ENCODE measurements around the gene MARF1.

DNA sequence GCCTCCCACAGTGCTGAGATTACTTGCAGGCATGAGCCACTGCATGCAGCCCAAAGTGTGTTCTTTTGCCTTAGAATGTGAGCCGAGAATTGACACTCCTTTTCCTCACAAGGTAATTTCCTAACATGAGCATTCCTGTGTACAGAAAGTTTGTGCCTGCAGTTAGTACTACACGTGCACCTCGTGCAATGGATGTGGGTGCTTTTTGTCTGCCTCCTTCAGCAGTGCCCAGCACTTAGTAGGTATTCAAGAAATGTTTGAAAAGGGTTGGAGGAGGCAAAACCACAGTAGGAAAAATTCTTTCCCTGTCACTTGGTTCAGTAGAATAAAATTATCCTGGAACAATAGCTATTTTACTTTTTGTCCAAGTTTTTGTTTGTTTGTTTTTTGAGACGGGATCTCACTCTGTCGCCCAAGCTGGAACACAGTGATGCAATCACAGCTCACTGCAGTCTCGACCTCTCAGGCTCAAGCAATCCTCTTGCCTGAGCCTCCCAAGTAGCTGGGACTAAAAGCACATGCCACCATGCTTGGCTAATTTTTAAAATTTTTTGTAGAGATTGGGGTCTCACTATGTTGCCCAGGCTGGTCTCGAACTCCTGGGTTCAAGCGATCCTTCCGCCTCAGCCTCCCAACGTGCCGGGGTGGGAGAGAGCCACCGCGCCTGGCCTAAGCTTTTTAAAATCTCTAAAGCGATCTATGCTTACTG is 9.5 kb upstream of the MARF1 start:
- TF ChIP-seq, protein P1, sequence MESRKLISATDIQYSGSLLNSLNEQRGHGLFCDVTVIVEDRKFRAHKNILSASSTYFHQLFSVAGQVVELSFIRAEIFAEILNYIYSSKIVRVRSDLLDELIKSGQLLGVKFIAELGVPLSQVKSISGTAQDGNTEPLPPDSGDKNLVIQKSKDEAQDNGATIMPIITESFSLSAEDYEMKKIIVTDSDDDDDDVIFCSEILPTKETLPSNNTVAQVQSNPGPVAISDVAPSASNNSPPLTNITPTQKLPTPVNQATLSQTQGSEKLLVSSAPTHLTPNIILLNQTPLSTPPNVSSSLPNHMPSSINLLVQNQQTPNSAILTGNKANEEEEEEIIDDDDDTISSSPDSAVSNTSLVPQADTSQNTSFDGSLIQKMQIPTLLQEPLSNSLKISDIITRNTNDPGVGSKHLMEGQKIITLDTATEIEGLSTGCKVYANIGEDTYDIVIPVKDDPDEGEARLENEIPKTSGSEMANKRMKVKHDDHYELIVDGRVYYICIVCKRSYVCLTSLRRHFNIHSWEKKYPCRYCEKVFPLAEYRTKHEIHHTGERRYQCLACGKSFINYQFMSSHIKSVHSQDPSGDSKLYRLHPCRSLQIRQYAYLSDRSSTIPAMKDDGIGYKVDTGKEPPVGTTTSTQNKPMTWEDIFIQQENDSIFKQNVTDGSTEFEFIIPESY (IDR thresholded peaks at IDR 0.05) = no peak
- TF ChIP-seq, protein P2, sequence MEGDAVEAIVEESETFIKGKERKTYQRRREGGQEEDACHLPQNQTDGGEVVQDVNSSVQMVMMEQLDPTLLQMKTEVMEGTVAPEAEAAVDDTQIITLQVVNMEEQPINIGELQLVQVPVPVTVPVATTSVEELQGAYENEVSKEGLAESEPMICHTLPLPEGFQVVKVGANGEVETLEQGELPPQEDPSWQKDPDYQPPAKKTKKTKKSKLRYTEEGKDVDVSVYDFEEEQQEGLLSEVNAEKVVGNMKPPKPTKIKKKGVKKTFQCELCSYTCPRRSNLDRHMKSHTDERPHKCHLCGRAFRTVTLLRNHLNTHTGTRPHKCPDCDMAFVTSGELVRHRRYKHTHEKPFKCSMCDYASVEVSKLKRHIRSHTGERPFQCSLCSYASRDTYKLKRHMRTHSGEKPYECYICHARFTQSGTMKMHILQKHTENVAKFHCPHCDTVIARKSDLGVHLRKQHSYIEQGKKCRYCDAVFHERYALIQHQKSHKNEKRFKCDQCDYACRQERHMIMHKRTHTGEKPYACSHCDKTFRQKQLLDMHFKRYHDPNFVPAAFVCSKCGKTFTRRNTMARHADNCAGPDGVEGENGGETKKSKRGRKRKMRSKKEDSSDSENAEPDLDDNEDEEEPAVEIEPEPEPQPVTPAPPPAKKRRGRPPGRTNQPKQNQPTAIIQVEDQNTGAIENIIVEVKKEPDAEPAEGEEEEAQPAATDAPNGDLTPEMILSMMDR (IDR thresholded peaks at IDR 0.05; ENCODE audit: low read depth, low read length, missing input control) = no peak
- TF ChIP-seq, protein P3, sequence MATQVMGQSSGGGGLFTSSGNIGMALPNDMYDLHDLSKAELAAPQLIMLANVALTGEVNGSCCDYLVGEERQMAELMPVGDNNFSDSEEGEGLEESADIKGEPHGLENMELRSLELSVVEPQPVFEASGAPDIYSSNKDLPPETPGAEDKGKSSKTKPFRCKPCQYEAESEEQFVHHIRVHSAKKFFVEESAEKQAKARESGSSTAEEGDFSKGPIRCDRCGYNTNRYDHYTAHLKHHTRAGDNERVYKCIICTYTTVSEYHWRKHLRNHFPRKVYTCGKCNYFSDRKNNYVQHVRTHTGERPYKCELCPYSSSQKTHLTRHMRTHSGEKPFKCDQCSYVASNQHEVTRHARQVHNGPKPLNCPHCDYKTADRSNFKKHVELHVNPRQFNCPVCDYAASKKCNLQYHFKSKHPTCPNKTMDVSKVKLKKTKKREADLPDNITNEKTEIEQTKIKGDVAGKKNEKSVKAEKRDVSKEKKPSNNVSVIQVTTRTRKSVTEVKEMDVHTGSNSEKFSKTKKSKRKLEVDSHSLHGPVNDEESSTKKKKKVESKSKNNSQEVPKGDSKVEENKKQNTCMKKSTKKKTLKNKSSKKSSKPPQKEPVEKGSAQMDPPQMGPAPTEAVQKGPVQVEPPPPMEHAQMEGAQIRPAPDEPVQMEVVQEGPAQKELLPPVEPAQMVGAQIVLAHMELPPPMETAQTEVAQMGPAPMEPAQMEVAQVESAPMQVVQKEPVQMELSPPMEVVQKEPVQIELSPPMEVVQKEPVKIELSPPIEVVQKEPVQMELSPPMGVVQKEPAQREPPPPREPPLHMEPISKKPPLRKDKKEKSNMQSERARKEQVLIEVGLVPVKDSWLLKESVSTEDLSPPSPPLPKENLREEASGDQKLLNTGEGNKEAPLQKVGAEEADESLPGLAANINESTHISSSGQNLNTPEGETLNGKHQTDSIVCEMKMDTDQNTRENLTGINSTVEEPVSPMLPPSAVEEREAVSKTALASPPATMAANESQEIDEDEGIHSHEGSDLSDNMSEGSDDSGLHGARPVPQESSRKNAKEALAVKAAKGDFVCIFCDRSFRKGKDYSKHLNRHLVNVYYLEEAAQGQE (IDR thresholded peaks at IDR 0.05) = no peak
- TF ChIP-seq YY1 (IDR thresholded peaks at IDR 0.05) = no peak
